ENCODE data around the gene LRRTM4. TPM values are rescaled to one million over a fixed set of nuclear protein-coding genes. Genes with fewer than 3 reads are reported as not detected.
A peak's percentile ranks its signal among the peaks of the same experiment; 100 is the strongest.

The LRRTM4 gene
- total and polyA plus RNA-seq, 4 donors, result 0.52 to 2.7 TPM; not detected in 2

GRCh38 chr2:77520641-77521547 lies 1.3 kb downstream of the LRRTM4 start:
- ATAC-seq (ENCODE audit: low FRiP score) (no peak), DNase-seq (no peak)
- Histone ChIP-seq H3K4me3 (ENCODE audit: low read length in 2 of 2) (no peak overlapping the region), H3K4me1 (ENCODE audit: control insufficient read depth in 1 of 2, insufficient read depth in 2 of 2, low read length in 2 of 2) (no peaks in the 10 kb centered on the region), H3K27me3 (ENCODE audit: control insufficient read depth in 1 of 2, insufficient read depth in 2 of 2, low read length in 1 of 2) (no peaks in the 10 kb centered on the region), H3K36me3 (ENCODE audit: control insufficient read depth in 1 of 2, insufficient read depth in 2 of 2, low read length in 1 of 2) (no peaks in the 10 kb centered on the region), H3K27ac (ENCODE audit: low read depth in 1 of 2, low read length in 2 of 2) (no peak overlapping the region), H3K9me3 (ENCODE audit: control insufficient read depth, low read length) (no peaks in the 10 kb centered on the region)
- intact Hi-C loops (cut with DNase I), result no loop called here
- 1 to 2% methylated on average over 9 of the region's 9 CpGs for WGBS, 2 donors

- intact Hi-C loops (cut with DNase I), result no loop called here
- H3K36me3 ChIP-seq (ENCODE audit: control insufficient read depth in 1 of 2, insufficient read depth in 2 of 2, low read length in 1 of 2), result no peaks in the 10 kb centered on the region
- DNase-seq, result no peak
- no peak overlapping the region for H3K27ac ChIP-seq (ENCODE audit: low read depth in 1 of 2, low read length in 2 of 2)
- no peak overlapping the region for H3K4me3 ChIP-seq (ENCODE audit: low read length in 2 of 2)
- no peaks in the 10 kb centered on the region for H3K9me3 ChIP-seq (ENCODE audit: control insufficient read depth, low read length)
- WGBS, 2 donors, result 54% methylated on average over 7 of the region's 7 CpGs
- no peaks in the 10 kb centered on the region for H3K4me1 ChIP-seq (ENCODE audit: control insufficient read depth in 1 of 2, insufficient read depth in 2 of 2, low read length in 2 of 2)
- ATAC-seq (ENCODE audit: low FRiP score), result no peak
- no peaks in the 10 kb centered on the region for H3K27me3 ChIP-seq (ENCODE audit: control insufficient read depth in 1 of 2, insufficient read depth in 2 of 2, low read length in 1 of 2)
These were observed 2.2 kb downstream of the LRRTM4 start for GRCh38 chr2:77519888-77520506.

GRCh38 chr2:77519164-77519887 lies 2.9 kb downstream of the LRRTM4 start:
- no peak overlapping the region for H3K27ac ChIP-seq (ENCODE audit: low read depth in 1 of 2, low read length in 2 of 2)
- H3K9me3 ChIP-seq (ENCODE audit: control insufficient read depth, low read length), result no peaks in the 10 kb centered on the region
- no peaks in the 10 kb centered on the region for H3K36me3 ChIP-seq (ENCODE audit: control insufficient read depth in 1 of 2, insufficient read depth in 2 of 2, low read length in 1 of 2)
- no peak overlapping the region for H3K4me3 ChIP-seq (ENCODE audit: low read length in 2 of 2)
- ATAC-seq (ENCODE audit: low FRiP score), result peak; percentile 16
- H3K27me3 ChIP-seq (ENCODE audit: control insufficient read depth in 1 of 2, insufficient read depth in 2 of 2, low read length in 1 of 2), result no peaks in the 10 kb centered on the region
- no peaks in the 10 kb centered on the region for H3K4me1 ChIP-seq (ENCODE audit: control insufficient read depth in 1 of 2, insufficient read depth in 2 of 2, low read length in 2 of 2)
- 90 to 92% methylated on average over 14 of the region's 14 CpGs for WGBS, 2 donors
- DNase-seq, result no peak
- intact Hi-C loops (cut with DNase I), result no loop called here

GRCh38 chr2:77518311-77518710 lies 3.9 kb downstream of the LRRTM4 start:
- no peak for DNase-seq
- H3K27ac ChIP-seq (ENCODE audit: low read depth in 1 of 2, low read length in 2 of 2), result no peak overlapping the region
- no peaks in the 10 kb centered on the region for H3K27me3 ChIP-seq (ENCODE audit: control insufficient read depth in 1 of 2, insufficient read depth in 2 of 2, low read length in 1 of 2)
- no peaks in the 10 kb centered on the region for H3K36me3 ChIP-seq (ENCODE audit: control insufficient read depth in 1 of 2, insufficient read depth in 2 of 2, low read length in 1 of 2)
- no peaks in the 10 kb centered on the region for H3K9me3 ChIP-seq (ENCODE audit: control insufficient read depth, low read length)
- H3K4me1 ChIP-seq (ENCODE audit: control insufficient read depth in 1 of 2, insufficient read depth in 2 of 2, low read length in 2 of 2), result no peaks in the 10 kb centered on the region
- intact Hi-C loops (cut with DNase I), result no loop called here
- ATAC-seq (ENCODE audit: low FRiP score), result peak; percentile 6
- WGBS, 2 donors, result 93 to 96% methylated on average over 7 of the region's 7 CpGs
- no peak overlapping the region for H3K4me3 ChIP-seq (ENCODE audit: low read length in 2 of 2)

GRCh38 chr2:77513191-77513590 lies 9.0 kb downstream of the LRRTM4 start:
- no peaks in the 10 kb centered on the region for H3K9me3 ChIP-seq (ENCODE audit: control insufficient read depth, low read length)
- 67 to 75% methylated on average over 4 of the region's 4 CpGs for WGBS, 2 donors
- no peaks in the 10 kb centered on the region for H3K36me3 ChIP-seq (ENCODE audit: control insufficient read depth in 1 of 2, insufficient read depth in 2 of 2, low read length in 1 of 2)
- H3K27ac ChIP-seq (ENCODE audit: low read depth in 1 of 2, low read length in 2 of 2), result no peak overlapping the region
- no peak overlapping the region for H3K4me3 ChIP-seq (ENCODE audit: low read length in 2 of 2)
- no peaks in the 10 kb centered on the region for H3K27me3 ChIP-seq (ENCODE audit: control insufficient read depth in 1 of 2, insufficient read depth in 2 of 2, low read length in 1 of 2)
- no peak for ATAC-seq (ENCODE audit: low FRiP score)
- no peaks in the 10 kb centered on the region for H3K4me1 ChIP-seq (ENCODE audit: control insufficient read depth in 1 of 2, insufficient read depth in 2 of 2, low read length in 2 of 2)
- intact Hi-C loops (cut with DNase I), result no loop called here
- no peak for DNase-seq

- ATAC-seq (ENCODE audit: low FRiP score), result no peak
- H3K9me3 ChIP-seq (ENCODE audit: control insufficient read depth, low read length), result no peaks in the 10 kb centered on the region
- intact Hi-C loops (cut with DNase I), result no loop called here
- H3K27me3 ChIP-seq (ENCODE audit: control insufficient read depth in 1 of 2, insufficient read depth in 2 of 2, low read length in 1 of 2), result no peaks in the 10 kb centered on the region
- no peak overlapping the region for H3K27ac ChIP-seq (ENCODE audit: low read depth in 1 of 2, low read length in 2 of 2)
- H3K4me1 ChIP-seq (ENCODE audit: control insufficient read depth in 1 of 2, insufficient read depth in 2 of 2, low read length in 2 of 2), result no peaks in the 10 kb centered on the region
- H3K4me3 ChIP-seq (ENCODE audit: low read length in 2 of 2), result no peak overlapping the region
- no peaks in the 10 kb centered on the region for H3K36me3 ChIP-seq (ENCODE audit: control insufficient read depth in 1 of 2, insufficient read depth in 2 of 2, low read length in 1 of 2)
- no peak for DNase-seq
- 84 to 88% methylated on average over 1 of the region's 1 CpG for WGBS, 2 donors
These were observed 9.7 kb downstream of the LRRTM4 start for GRCh38 chr2:77512507-77512906.

GRCh38 chr2:77508511-77508910 lies 13.7 kb downstream of the LRRTM4 start:
- Histone ChIP-seq H3K27me3 (ENCODE audit: control insufficient read depth in 1 of 2, insufficient read depth in 2 of 2, low read length in 1 of 2) (no peaks in the 10 kb centered on the region), H3K4me3 (ENCODE audit: low read length in 2 of 2) (no peak overlapping the region), H3K4me1 (ENCODE audit: control insufficient read depth in 1 of 2, insufficient read depth in 2 of 2, low read length in 2 of 2) (no peaks in the 10 kb centered on the region), H3K27ac (ENCODE audit: low read depth in 1 of 2, low read length in 2 of 2) (no peak overlapping the region), H3K9me3 (ENCODE audit: control insufficient read depth, low read length) (no peaks in the 10 kb centered on the region), H3K36me3 (ENCODE audit: control insufficient read depth in 1 of 2, insufficient read depth in 2 of 2, low read length in 1 of 2) (no peaks in the 10 kb centered on the region)
- DNase-seq (no peak), ATAC-seq (ENCODE audit: low FRiP score) (no peak)
- WGBS, 2 donors, result 94 to 100% methylated on average over 1 of the region's 1 CpG
- intact Hi-C loops (cut with DNase I), result no loop called here

GRCh38 chr2:77507657-77508056 lies 14.5 kb downstream of the LRRTM4 start:
- ATAC-seq (ENCODE audit: low FRiP score), result no peak
- no peaks in the 10 kb centered on the region for H3K9me3 ChIP-seq (ENCODE audit: control insufficient read depth, low read length)
- no peaks in the 10 kb centered on the region for H3K4me1 ChIP-seq (ENCODE audit: control insufficient read depth in 1 of 2, insufficient read depth in 2 of 2, low read length in 2 of 2)
- H3K36me3 ChIP-seq (ENCODE audit: control insufficient read depth in 1 of 2, insufficient read depth in 2 of 2, low read length in 1 of 2), result no peaks in the 10 kb centered on the region
- 91 to 94% methylated on average over 6 of the region's 6 CpGs for WGBS, 2 donors
- H3K27me3 ChIP-seq (ENCODE audit: control insufficient read depth in 1 of 2, insufficient read depth in 2 of 2, low read length in 1 of 2), result no peaks in the 10 kb centered on the region
- intact Hi-C loops (cut with DNase I), result no loop called here
- H3K27ac ChIP-seq (ENCODE audit: low read depth in 1 of 2, low read length in 2 of 2), result no peak overlapping the region
- H3K4me3 ChIP-seq (ENCODE audit: low read length in 2 of 2), result no peak overlapping the region
- DNase-seq, result no peak

Measured in aorta (tissue), 5 donors.